HG03045 (cell line): ENCODE results near the gene EIF3CL.
"Not testable (repeated sequence)": the region's sequence is repeated elsewhere in the genome, so short reads cannot be mapped to it uniquely, and the experiment has no call there.

ENCODE experiments used
- ATAC-seq: cut with Tn5 transposase; IDR thresholded peaks from one replicate; pipeline ENCODE4 v1.9.1; 2021; ENCODE audit warnings: mild to moderate bottlenecking, moderate library complexity; ENCODE audit not compliant: unreplicated experiment

The EIF3CL gene

GRCh38 chr16:28403220-28404072 lies at the start of gene EIF3CL:
Gene EIF3CL, minus strand, starts transcription at chr16:28403841. Its CDS starts 223 bp downstream, at chr16:28403618.
- ATAC-seq, result peak; percentile 95

- ATAC-seq, result not testable (repeated sequence)
Measured at GRCh38 chr16:28447081-28447480, 43.4 kb upstream of the EIF3CL start.

GRCh38 chr16:28446388-28446787 lies 42.7 kb upstream of the EIF3CL start:
- not testable (repeated sequence) for ATAC-seq

- ATAC-seq, result not testable (repeated sequence)
Measured at GRCh38 chr16:28443943-28444342, 40.3 kb upstream of the EIF3CL start.

GRCh38 chr16:28438899-28439298 lies 35.3 kb upstream of the EIF3CL start:
- ATAC-seq, result not testable (repeated sequence)

- not testable (repeated sequence) for ATAC-seq
Measured at GRCh38 chr16:28435340-28435739, 31.7 kb upstream of the EIF3CL start.

GRCh38 chr16:28426060-28426680 lies 22.5 kb upstream of the EIF3CL start:
- ATAC-seq, result peak; percentile 62

- ATAC-seq, result not testable (repeated sequence)
Measured at GRCh38 chr16:28421071-28421750, 17.6 kb upstream of the EIF3CL start.

- not testable (repeated sequence) for ATAC-seq
Measured at GRCh38 chr16:28417033-28417432, 13.4 kb upstream of the EIF3CL start.

GRCh38 chr16:28414530-28414929 lies 10.9 kb upstream of the EIF3CL start:
- not testable (repeated sequence) for ATAC-seq

GRCh38 chr16:28413585-28413984 lies 9.9 kb upstream of the EIF3CL start:
- ATAC-seq, result not testable (repeated sequence)

GRCh38 chr16:28392054-28392453 lies 11.6 kb downstream of the EIF3CL start:
- ATAC-seq, result not testable (repeated sequence)

GRCh38 chr16:28382177-28382867 lies 21.3 kb downstream of the EIF3CL start:
- ATAC-seq, result not testable (repeated sequence)

GRCh38 chr16:28377822-28378221 lies 25.8 kb downstream of the EIF3CL start:
- not testable (repeated sequence) for ATAC-seq

- not testable (repeated sequence) for ATAC-seq
Measured at GRCh38 chr16:28377108-28377625, 26.5 kb downstream of the EIF3CL start.

GRCh38 chr16:28375115-28375514 lies 28.5 kb downstream of the EIF3CL start:
- not testable (repeated sequence) for ATAC-seq

- ATAC-seq, result not testable (repeated sequence)
Measured at GRCh38 chr16:28374281-28374680, 29.4 kb downstream of the EIF3CL start.

GRCh38 chr16:28367926-28368325 lies 35.7 kb downstream of the EIF3CL start:
- ATAC-seq, result not testable (repeated sequence)

- peak; percentile 89 for ATAC-seq
Measured at GRCh38 chr16:28364268-28365173, 39.1 kb downstream of the EIF3CL start.
